DMS114 treated with DMSO at 0.1 percent for 48 hours (cell line): ENCODE measurements around the gene SCN2A.
A peak's percentile ranks its signal among the peaks of the same experiment; 100 is the strongest.
"Not testable (repeated sequence)": the region's sequence is repeated elsewhere in the genome, so short reads cannot be mapped to it uniquely, and the experiment has no call there.

Experiments used
- DNase-seq: peaks from one replicate; lab custom pipeline; 2025; ENCODE audit not compliant: unreplicated experiment; lab: John Stamatoyannopoulos, UW

Gene SCN2A

GRCh38 chr2:165251366-165251765 is 12.2 kb downstream of the SCN2A start:
- no peak for DNase-seq

GRCh38 chr2:165253178-165253577 is 14.0 kb downstream of the SCN2A start:
- no peak for DNase-seq

GRCh38 chr2:165256618-165257017 is 17.4 kb downstream of the SCN2A start:
- no peak for DNase-seq

GRCh38 chr2:165260347-165260746 is 21.1 kb downstream of the SCN2A start:
- not testable (repeated sequence) for DNase-seq

DNA sequence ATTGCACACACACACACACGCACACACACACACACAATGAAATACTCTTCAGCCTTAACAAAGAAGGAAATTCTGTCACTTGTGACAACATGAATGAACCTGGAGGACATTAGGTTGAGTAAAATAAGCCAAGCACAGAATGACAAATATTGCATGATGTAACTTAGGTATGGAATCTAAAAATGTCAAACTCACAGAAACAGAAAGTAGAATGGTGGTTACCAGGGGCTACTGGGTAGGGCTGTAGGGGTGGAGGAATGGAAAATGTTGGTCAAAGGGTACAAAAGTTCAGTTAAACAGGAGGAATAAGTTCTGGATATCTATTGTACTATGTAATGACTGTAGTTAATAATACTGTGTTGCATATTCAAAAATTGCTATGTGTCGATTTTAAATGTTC is 29.5 kb downstream of the SCN2A start:
- no peak for DNase-seq

- DNase-seq, result no peak
Observed at GRCh38 chr2:165273176-165273575, 34.0 kb downstream of the SCN2A start.

DNA sequence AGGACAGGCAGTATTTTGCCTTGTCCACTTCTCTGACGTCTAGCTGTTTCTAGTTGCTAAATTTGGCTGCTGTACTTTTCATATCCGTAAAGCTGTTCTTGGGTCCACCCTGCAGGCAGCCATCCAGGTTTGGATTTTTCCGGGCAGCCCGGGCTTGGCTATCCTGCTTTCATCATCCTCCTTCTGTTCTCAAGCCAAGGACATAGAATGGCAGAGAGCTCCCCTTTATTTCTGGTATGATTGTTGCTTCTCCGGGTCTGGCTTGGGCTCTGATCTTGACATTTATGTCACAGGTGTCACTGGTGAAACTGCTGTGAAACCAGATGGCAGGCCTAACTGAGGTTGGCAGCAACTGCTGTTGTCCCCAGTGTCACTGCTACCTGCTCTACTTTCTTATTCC is 35.5 kb downstream of the SCN2A start:
- no peak for DNase-seq

DNA sequence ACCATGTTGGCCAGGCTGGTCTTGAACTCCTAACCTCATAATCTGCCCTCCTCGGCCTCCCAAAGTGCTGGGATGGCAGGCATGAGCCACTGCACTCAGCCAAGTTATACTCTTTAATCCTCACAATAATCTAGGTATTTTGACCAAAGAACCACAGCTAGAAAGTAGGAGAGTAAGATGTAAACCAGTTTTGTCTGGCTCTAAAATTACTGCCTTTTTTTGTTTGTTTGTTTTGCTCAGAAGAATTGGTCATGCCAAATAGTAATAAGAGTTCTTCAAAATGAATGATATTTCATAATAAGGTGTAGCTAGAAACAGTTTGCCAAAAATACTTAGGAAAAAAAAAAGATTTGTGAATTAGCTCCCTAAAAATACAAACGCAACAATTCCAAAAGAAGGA is 36.7 kb downstream of the SCN2A start:
- DNase-seq, result no peak

- no peak for DNase-seq
Observed at GRCh38 chr2:165277295-165277694, 38.1 kb downstream of the SCN2A start.

DNA sequence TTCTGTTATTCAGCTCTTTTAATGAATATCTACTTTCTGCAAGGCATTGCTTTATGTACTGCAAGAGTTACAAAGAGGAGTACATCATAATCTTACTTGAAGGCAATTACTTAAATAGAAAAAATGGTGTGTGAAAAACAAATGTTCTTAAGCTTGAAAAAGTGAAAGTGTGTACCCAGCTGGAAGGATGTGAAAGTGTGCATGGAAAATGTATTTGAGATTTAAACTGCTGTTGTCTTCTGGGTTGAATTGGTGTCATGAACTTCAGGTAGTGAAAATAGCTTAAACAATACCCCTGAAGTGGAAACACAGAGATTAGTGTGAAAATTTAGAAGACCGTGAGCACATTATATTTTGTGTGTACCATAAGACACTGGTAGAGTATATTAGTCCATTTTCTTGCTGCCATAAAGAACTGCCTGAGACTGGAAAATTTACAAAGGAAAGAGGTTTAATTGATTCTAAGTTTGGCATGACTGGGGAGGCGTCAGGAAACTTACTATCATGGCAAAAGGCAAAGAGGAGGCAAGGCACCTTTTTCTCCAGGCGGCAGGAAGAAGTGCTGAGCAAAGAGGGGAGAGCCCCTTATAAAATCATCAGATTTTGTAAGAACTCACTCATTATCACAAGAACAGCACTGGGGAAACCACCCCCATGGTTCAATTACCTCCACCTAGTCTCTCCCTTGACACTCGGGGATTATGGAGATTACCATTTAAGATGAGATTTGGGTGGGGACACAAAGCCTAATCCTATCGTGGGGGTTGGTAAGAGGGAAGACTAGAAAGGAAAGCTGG is 38.8 kb downstream of the SCN2A start:
- DNase-seq, result no peak

DNA sequence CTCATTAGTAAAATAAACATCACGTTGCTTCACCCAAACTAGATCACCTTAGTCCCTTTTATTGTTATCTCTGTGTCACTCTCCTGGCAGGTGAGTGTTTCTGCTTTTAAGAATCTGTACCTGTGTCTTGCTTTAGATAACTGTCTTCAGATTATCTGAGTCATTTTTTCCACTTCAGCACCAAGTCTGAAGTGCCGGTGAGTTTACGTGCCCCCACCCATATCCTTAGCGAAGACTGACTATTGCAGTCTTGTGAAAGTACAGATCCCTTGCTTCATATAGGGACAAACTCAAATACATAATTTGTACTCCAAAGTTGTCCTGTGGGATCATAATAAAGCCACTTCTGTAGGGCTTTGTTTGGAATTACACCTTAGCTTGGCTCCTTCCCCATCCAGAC is 41.1 kb downstream of the SCN2A start:
- no peak for DNase-seq

- no peak for DNase-seq
Observed at GRCh38 chr2:165281387-165281786, 42.2 kb downstream of the SCN2A start.

- DNase-seq, result no peak
Observed at GRCh38 chr2:165283342-165283741, 44.1 kb downstream of the SCN2A start.

- no peak for DNase-seq
Observed at GRCh38 chr2:165287094-165287778, 48.0 kb downstream of the SCN2A start.

DNA sequence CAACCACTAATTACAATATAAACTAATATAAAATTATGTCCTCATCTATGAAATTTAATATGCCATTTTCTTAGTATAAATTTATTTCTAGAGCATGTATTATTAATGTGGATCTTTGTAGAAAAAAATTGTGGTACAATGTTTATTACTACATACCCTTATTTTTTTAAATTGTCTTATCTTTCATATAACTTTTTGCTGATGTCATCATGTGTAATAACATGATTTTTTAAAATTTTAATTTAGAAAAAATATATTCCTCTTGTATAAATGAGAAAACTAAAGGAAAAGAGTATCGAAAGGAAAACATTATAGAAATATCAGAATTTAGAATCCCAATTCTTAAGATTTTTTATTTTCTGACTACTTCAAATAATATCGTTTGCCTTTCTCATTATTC is 49.9 kb downstream of the SCN2A start:
- no peak for DNase-seq

GRCh38 chr2:165293440-165294420 is 54.5 kb downstream of the SCN2A start:
- DNase-seq, result peak; percentile 64

- no peak for DNase-seq
Observed at GRCh38 chr2:165294912-165295311, 55.7 kb downstream of the SCN2A start.

DNA sequence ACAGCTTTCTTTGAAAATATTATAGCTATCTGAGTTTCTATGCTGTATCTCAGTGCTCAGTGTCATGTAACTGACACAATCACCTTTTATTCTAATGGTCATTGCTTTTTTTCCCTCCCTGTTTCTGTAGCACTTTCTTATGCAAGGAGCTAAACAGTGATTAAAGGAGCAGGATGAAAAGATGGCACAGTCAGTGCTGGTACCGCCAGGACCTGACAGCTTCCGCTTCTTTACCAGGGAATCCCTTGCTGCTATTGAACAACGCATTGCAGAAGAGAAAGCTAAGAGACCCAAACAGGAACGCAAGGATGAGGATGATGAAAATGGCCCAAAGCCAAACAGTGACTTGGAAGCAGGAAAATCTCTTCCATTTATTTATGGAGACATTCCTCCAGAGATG is 56.4 kb downstream of the SCN2A start:
- DNase-seq, result no peak

DNA sequence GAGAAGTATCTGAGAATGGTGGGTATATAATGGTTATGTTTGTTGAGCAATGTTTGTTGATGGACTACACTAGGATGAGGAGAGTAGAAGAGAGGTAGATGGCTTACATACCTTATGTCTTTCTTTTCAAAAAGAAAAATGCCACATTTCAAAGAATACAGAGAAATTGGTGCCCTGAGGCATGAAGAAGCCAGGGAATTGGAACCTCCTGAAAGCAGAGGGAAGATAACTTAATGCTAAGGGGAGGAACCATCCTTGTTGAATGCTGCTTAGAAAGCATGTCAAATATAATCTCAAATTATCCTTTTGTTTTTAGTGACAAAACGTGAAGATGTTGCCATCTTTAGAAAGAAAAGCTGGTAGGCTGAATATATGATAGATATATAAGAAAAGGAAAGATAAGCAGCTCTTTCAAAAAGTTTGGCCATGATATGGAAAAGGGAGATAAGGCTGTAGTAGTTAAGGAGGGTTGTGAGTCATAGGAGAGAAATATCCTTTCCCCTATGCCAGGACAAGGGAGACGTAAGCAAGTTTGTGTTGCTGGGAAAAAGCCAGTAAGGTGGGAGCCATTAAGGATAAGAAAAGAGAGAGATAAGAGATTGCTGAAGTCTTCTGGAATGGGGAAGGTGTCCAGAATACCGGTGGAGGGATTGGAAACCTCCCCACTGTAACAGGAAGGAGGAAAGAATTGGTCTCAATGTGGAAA is 66.3 kb downstream of the SCN2A start:
- no peak for DNase-seq

- DNase-seq, result no peak
Observed at GRCh38 chr2:165307317-165307716, 68.1 kb downstream of the SCN2A start.

- DNase-seq, result no peak
Observed at GRCh38 chr2:165311949-165312348, 72.7 kb downstream of the SCN2A start.
